ENCODE results near the gene AURKA.
A peak's percentile ranks its signal among the peaks of the same experiment; 100 is the strongest.

- TF ChIP-seq CTCF (conservative IDR thresholded peaks at IDR 0.05; ENCODE audit: low read depth, low read length) (peak; percentile 95), EZH2 (IDR thresholded peaks at IDR 0.05; ENCODE audit: low read length, unreplicated experiment) (no peak), EZH2phosphoT487 (IDR thresholded peaks at IDR 0.05; ENCODE audit: borderline replicate concordance, low read length) (no peak)
Measured at GRCh38 chr20:56400001-56400640, 8.1 kb upstream of the AURKA start.
